HTERT RPE-1 (cell line): ENCODE results near the gene ZIC5.

Experiments used
- in situ Hi-C: fragments of 300-500 bp; cut with MboI; formaldehyde crosslinking; loops from 4 replicates; pipeline ENCODE4 v1.14.3; 2020; ENCODE audit warnings: low sequenced_read_pairs

ZIC5 gene

GRCh38 chr13:99941086-99941485, 30.5 kb downstream of the ZIC5 start:
- in situ Hi-C loops: no loop called here

DNA sequence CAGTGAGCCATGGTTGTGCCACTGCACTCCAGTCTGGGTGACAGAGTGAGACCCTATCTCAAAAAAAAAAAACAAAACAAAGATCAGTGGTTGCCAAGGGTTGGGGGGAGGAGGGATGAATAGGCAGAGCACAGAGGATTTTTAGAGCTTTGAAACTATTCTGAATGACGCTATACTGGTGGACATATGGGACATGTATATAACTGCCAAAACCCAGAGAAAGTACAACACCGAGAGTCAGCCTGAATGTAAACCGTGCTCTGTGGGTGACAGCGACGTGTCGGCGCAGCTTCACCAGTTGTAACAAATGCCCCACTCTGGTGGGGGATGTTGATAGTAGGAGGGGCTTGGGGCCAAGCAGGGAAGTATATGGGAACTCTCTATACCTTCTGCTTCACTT, 32.9 kb downstream of the ZIC5 start:
- in situ Hi-C loops: no loop called here

DNA sequence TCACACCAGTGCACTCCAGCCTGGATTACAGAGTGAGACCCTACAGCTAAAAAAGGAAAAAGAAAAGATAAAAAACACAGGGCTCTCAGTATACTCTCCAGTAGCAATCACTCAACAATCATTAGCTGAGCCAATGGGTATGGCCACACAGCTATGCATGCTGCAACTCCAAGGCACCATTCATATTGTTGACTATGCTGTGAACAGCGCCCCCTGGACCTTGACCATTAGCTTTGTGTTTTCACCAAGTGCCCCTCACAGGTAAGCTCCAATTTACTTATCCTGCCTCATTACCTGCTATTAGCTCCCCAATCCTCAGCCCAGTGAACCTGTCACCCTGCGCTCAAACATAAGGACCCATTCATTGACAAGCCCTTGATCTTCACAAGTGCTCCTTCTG, 35.8 kb downstream of the ZIC5 start:
- in situ Hi-C loops: no loop called here

DNA sequence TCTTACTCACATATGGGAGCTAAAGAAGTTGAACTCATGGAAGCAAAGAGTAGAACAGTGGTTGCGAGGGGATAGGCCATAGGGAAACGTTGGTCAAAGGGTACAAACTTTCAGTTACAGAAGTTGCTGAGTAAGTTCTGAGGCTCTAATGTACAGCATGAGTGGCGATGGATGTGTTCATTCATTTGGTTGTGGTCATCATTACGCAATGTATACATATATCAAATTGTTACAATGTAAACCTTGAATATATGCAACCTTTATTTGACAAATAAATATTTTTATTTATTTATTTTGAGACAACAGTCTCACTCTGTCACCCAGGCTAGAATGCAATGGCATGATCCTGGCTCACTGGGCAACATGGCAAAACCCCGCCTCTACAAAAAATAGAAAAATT, 38.7 kb downstream of the ZIC5 start:
- in situ Hi-C loops: no loop called here

DNA sequence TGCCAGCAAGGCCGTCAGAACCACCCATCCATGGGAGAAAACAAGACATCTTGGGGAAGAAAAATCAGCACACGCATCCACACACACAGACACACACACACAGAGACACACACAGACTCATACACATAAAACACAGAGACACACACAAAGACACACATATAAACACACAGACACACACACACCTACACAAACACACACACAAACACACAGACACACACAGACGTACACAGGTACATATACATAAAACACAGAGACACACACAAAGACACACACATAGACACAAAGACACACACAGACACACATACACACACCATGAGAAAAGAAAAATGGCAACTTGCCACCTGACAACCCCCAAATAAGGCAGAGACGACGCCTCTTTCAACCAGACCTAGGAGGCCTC, 40.6 kb downstream of the ZIC5 start:
- in situ Hi-C loops: no loop called here

GRCh38 chr13:99929866-99930265, 41.7 kb downstream of the ZIC5 start:
- in situ Hi-C loops: no loop called here

DNA sequence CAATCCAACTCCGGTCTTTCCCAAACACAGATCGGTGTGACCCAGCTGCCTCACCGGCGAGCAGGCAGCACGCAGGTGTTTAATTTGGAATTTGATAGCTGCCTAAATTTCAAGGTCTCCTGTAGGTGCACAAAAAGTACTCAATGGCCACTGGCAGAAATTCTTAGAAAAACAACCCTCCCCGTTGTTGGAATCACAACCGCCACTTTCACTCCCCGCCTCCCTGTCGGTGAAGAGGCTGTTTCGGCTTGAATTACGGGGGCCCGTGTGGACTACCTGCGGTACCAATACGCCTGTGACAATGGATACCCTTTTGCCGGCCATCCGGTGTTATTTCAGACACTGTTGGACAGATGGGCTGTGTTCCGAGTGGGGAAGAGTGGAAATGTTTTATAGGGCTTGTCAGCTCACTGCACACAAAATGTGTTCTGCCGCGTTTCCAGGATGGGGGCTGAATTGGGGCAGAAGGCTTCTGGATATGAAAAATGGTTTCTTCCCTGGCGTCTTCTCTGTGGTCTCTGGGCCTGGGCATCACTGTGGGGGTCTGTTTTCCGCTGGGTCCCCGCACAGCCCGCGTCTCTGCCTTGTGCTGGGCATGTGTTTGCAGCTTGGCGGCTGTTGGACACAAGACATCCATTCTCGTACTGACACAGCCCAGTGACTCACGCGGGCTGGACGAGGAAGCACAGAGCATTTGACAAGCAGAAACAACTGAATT, 45.4 kb downstream of the ZIC5 start:
- in situ Hi-C loops: no loop called here

GRCh38 chr13:99923877-99924582, 47.5 kb downstream of the ZIC5 start:
- in situ Hi-C loops: no loop called here

DNA sequence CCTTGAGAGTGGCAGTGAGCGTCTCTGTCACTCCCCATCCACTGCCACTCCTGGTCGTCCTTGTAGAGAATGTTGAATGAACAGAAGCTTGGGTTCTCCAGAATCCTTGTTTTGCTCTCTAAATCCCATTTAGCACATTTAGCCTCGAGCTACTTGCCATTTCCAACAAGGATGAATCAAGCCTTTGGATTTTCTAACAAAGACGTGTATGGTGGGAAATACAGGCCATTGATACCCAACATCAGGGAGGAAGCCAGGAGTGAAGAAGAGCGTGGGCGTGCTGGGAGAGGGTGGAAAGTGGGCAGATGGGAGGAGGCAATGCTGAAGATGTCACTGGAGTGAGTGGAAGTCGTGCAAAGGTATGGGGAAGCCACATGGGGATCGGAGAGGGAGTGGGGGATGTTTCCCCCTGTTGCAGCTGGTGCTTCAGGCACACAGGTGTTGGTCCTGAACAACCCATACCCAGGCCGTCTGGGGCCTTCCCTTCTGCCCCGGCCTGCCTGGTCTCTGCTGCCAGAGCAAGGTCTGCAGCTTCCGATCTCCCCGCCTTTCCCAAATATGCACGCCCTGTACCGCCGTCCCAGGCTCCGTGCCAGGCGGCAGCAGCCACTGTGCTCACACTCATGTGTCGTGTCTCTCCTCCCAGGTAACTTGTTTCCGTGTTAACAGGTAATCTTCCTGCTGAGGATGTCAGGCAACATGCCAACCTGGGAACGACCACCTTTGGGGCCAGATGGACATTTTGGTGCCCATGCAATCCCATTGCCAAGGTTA, 48.7 kb downstream of the ZIC5 start:
- in situ Hi-C loops: no loop called here

DNA sequence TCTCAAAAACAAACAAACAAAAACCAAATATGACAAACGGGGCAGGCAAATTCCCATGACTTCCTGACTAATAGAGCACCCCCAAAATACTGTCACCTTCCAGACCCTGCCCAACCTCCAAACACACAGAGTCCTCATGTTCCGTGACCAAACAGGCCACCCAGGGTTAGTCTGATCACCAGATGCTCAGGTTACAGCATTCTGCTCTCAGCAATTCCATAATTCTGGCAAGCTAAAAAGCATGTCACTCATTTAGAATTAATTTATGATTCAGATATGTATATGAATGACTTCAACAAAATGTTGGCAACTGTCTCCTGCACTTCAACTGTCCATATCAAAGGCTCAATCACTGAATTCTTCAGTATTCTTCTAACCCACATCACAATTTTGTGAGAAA, 52.4 kb downstream of the ZIC5 start:
- in situ Hi-C loops: no loop called here

DNA sequence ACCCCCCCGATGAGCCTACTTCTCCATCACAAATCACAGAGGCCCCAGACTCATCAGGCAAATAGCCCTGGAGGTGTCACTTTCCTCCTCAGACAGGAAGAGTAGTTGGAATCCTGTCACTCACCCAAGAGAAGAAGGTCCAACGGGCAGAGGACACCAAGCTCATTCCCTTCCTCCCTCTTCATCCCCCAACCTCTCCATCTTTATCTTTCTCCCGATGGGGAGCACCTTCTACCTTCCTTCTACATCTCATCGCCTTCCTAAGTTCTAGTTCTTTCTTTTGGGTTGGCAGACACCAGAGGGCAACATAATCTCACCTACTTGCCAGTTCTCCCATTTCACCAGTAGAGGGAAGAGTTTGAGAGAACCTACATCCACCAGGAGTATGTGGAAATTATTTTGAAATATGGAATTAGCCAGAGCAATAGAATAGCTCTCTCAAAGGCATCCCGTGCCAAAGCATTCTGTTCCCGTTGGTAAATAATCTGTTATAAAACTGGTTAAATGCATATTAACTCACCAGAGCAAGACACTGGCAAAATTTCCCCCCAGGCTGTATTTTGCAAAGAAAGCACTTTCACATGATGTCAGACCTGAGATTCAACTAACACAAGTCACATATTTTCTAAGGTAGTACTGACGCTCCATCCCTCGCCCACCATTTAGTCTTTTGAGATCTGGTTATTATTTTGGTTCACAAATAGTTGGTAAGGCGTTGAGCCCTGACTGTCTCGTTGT, 55.0 kb downstream of the ZIC5 start:
- in situ Hi-C loops: no loop called here

DNA sequence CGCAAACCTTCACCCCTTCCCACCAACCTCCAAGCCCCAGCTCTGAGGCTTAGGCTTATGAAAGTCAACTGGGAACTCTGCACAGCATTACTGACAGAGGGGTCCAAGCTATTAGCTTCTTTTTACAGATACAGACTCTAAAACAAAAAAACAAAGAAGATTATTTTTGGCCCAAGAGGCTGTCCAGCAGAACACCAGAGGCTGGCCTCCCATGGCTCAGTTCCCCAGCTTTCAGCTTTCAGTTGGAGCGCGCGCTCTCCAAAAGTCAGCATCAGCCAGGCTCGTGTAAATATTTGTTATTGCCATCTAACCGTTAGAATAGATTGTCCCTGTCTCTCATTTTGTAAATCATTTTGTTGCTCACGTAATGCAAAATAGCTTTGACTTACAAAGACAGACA, 58.4 kb downstream of the ZIC5 start:
- in situ Hi-C loops: no loop called here
